Stimulated activated CD8-positive, alpha-beta memory T cell treated with anti-CD3 and anti-CD28 coated beads, Interleukin-2, amount 100 ng/mL, for 1 hour (primary cell): ENCODE results near the gene TRIM3.

Experiments
- DNase-seq, 2 donors: peaks; one replicate each; pipeline ENCODE4 v3.0.0-alpha.2; 2020; ENCODE audit warnings: low read depth in 2 of 2

TRIM3 gene

GRCh38 chr11:6401464-6401863 lies 72.3 kb downstream of the TRIM3 start:
- no peak for DNase-seq

- DNase-seq = no peak
Observed at GRCh38 chr11:6400431-6401345, 73.1 kb downstream of the TRIM3 start.
